H9 (cell line): ENCODE results near the gene MDFI. TPM values are rescaled to one million over a fixed set of nuclear protein-coding genes. Genes with fewer than 3 reads are reported as not detected.

Experiments used
- DNase-seq: peaks from one replicate; pipeline ENCODE4 v3.0.0-alpha.2; 2017
- H2AFZ ChIP-seq: one replicate; pipeline ENCODE4 v1.6.1; 2013; ENCODE audit warnings: mild to moderate bottlenecking, low read length, control low read depth, moderate library complexity
- H2AK5ac ChIP-seq: 2 replicates; pipeline ENCODE4 v1.6.1; 2013; ENCODE audit warnings: low read length, control low read depth, mixed read lengths; ENCODE audit not compliant: insufficient read length
- H2BK120ac ChIP-seq: one replicate; pipeline ENCODE4 v1.6.1; 2013; ENCODE audit warnings: low read depth, mild to moderate bottlenecking, low read length, control low read depth, inconsistent platforms; ENCODE audit not compliant: poor library complexity, severe bottlenecking
- H2BK12ac ChIP-seq: 2 replicates; pipeline ENCODE4 v1.6.1; 2013; ENCODE audit warnings: low read length, control low read depth, mixed read lengths, low read depth; ENCODE audit not compliant: insufficient read length
- H2BK15ac ChIP-seq: 2 replicates; pipeline ENCODE4 v1.6.1; 2013; ENCODE audit warnings: low read depth, low read length, control low read depth
- H2BK20ac ChIP-seq: one replicate; pipeline ENCODE4 v1.6.1; 2013; ENCODE audit warnings: low read depth, mild to moderate bottlenecking, low read length, control low read depth, inconsistent platforms; ENCODE audit not compliant: poor library complexity, severe bottlenecking
- H2BK5ac ChIP-seq: 2 replicates; pipeline ENCODE4 v1.6.1; 2013; ENCODE audit warnings: low read length, control low read depth, mixed read lengths; ENCODE audit not compliant: insufficient read length
- H3K14ac ChIP-seq: 2 replicates; pipeline ENCODE4 v1.6.1; 2013; ENCODE audit warnings: low read length, control low read depth; ENCODE audit not compliant: insufficient read depth
- H3K18ac ChIP-seq: 2 replicates; pipeline ENCODE4 v1.6.1; 2013; ENCODE audit warnings: low read depth, mild to moderate bottlenecking, mixed read lengths, low read length, control low read depth; ENCODE audit not compliant: insufficient read length
- H3K23ac ChIP-seq: 2 replicates; pipeline ENCODE4 v1.6.1; 2013; ENCODE audit warnings: low read length, control low read depth, mixed read lengths, low read depth; ENCODE audit not compliant: insufficient read length
- H3K23me2 ChIP-seq: 2 replicates; pipeline ENCODE4 v1.6.1; 2013; ENCODE audit warnings: low read depth, mild to moderate bottlenecking, mixed read lengths, low read length, control low read depth; ENCODE audit not compliant: insufficient read length, poor library complexity, severe bottlenecking
- H3K27ac ChIP-seq: 2 replicates; pipeline ENCODE4 v1.5.1; 2013; ENCODE audit warnings: low read length, control low read depth, mixed read lengths, low read depth; ENCODE audit not compliant: insufficient read length
- H3K27me3 ChIP-seq: 2 replicates; pipeline ENCODE4 v1.6.1; 2013; ENCODE audit warnings: low read length, control low read depth, inconsistent platforms; ENCODE audit not compliant: insufficient read depth
- H3K4ac ChIP-seq: 2 replicates; pipeline ENCODE4 v1.6.1; 2013; ENCODE audit warnings: low read depth, mild to moderate bottlenecking, control low read depth, inconsistent platforms, low read length, moderate library complexity
- H3K4me1 ChIP-seq: 2 replicates; pipeline ENCODE4 v1.6.1; 2013; ENCODE audit warnings: low read length, control low read depth, inconsistent platforms; ENCODE audit not compliant: insufficient read depth
- H3K4me2 ChIP-seq: 2 replicates; pipeline ENCODE4 v1.6.1; 2013; ENCODE audit warnings: low read length, control low read depth, mixed read lengths; ENCODE audit not compliant: insufficient read length, insufficient read depth
- H3K56ac ChIP-seq: 2 replicates; pipeline ENCODE4 v1.6.1; 2013; ENCODE audit warnings: low read depth, mild to moderate bottlenecking, mixed read lengths, low read length, control low read depth; ENCODE audit not compliant: insufficient read length
- H3K79me1 ChIP-seq: 2 replicates; pipeline ENCODE4 v1.6.1; 2013; ENCODE audit warnings: low read depth, mild to moderate bottlenecking, moderate library complexity, low read length, control low read depth, inconsistent platforms; ENCODE audit not compliant: insufficient read depth, poor library complexity, severe bottlenecking
- H3K79me2 ChIP-seq: 2 replicates; pipeline ENCODE4 v1.6.1; 2013; ENCODE audit warnings: low read length, control low read depth, inconsistent platforms; ENCODE audit not compliant: insufficient read depth
- H3K9ac ChIP-seq: 2 replicates; pipeline ENCODE4 v1.6.1; 2013; ENCODE audit warnings: low read length, control low read depth, mixed read lengths; ENCODE audit not compliant: insufficient read length; ENCODE audit errors: extremely low read depth
- H3K9me3 ChIP-seq: one replicate; pipeline ENCODE4 v1.6.1; 2013; ENCODE audit warnings: low read depth, low read length, inconsistent platforms; ENCODE audit not compliant: control insufficient read depth
- H3T11ph ChIP-seq: one replicate; pipeline ENCODE4 v1.6.1; 2013; ENCODE audit warnings: mild to moderate bottlenecking, low read length, control low read depth, inconsistent platforms
- H4K20me1 ChIP-seq: one replicate; pipeline ENCODE4 v1.6.1; 2013; ENCODE audit not compliant: control insufficient read depth, insufficient read length, insufficient read depth
- H4K5ac ChIP-seq: 2 replicates; pipeline ENCODE4 v1.6.1; 2013; ENCODE audit warnings: low read depth, mild to moderate bottlenecking, mixed read lengths, low read length, control low read depth; ENCODE audit not compliant: insufficient read length
- H4K8ac ChIP-seq: replicated peaks from 2 replicates; pipeline ENCODE4 v1.6.1; 2013; ENCODE audit warnings: low read length, control low read depth, mixed read lengths, low read depth; ENCODE audit not compliant: insufficient read length
- H4K91ac ChIP-seq: 2 replicates; pipeline ENCODE4 v1.6.1; 2013; ENCODE audit warnings: low read depth, mild to moderate bottlenecking, moderate library complexity, mixed read lengths, low read length, control low read depth; ENCODE audit not compliant: insufficient read length
- H3K27ac Mint-ChIP-seq, 3 experiments: 2 replicates in 2 of 3; 3 replicates in 1 of 3; pipeline ENCODE4 v1.8.0; 2020 to 2021; ENCODE audit warnings: mixed read lengths in 3 of 3, mild to moderate bottlenecking in 1 of 3, moderate library complexity in 1 of 3
- H3K27me3 Mint-ChIP-seq: 2 replicates; pipeline ENCODE4 v1.8.0; 2021; ENCODE audit warnings: low read depth, mild to moderate bottlenecking, moderate library complexity, mixed read lengths
- H3K36me3 Mint-ChIP-seq, 3 experiments: 2 replicates in 2 of 3; 3 replicates in 1 of 3; pipeline ENCODE4 v1.8.0; 2020 to 2021; ENCODE audit warnings: low read depth in 3 of 3, mixed read lengths in 3 of 3; ENCODE audit not compliant: insufficient read depth in 1 of 3
- H3K4me1 Mint-ChIP-seq, 2 experiments: 2 replicates each; pipeline ENCODE4 v1.8.0; 2020; ENCODE audit warnings: mixed read lengths in 2 of 2
- H3K4me3 Mint-ChIP-seq, 2 experiments: 2 replicates in 1 of 2; 3 replicates in 1 of 2; pipeline ENCODE4 v1.8.0; 2020 to 2021; ENCODE audit warnings: mild to moderate bottlenecking in 2 of 2, mixed read lengths in 2 of 2, moderate library complexity in 1 of 2
- H3K9me3 Mint-ChIP-seq, 2 experiments: 2 replicates in 1 of 2; 3 replicates in 1 of 2; pipeline ENCODE4 v1.8.0; 2020; ENCODE audit warnings: mild to moderate bottlenecking in 2 of 2, mixed read lengths in 2 of 2, moderate library complexity in 1 of 2
- WGBS: extraction: QIAGEN DNeasy Blood & Tissue Kit; methylation state at CpG from one replicate; pipeline ENCODE4 v1.1.7; 2013; ENCODE audit warnings: missing lambda C conversion rate, low lambda C conversion rate, mixed read lengths; ENCODE audit not compliant: insufficient read length; ENCODE audit errors: extremely low coverage; 5-methylcytosine and 5-hydroxymethylcytosine counted together
- total RNA-seq: library from RNA; stranded (reverse); gene quantifications from 2 replicates; pipeline ENCODE4 v1.2.1, GENCODE V29; 2021
- TF ChIP-seq, protein P1 (sequence below): fragments of 200-600 bp; sonication (generic); conservative IDR thresholded peaks from 3 replicates; pipeline ENCODE4 v1.8.0; 2021; ENCODE audit warnings: antibody characterized with exemption, mild to moderate bottlenecking

Gene MDFI
- total RNA-seq, 1 experiment from 2014 or later = 45.0 TPM

DNA sequence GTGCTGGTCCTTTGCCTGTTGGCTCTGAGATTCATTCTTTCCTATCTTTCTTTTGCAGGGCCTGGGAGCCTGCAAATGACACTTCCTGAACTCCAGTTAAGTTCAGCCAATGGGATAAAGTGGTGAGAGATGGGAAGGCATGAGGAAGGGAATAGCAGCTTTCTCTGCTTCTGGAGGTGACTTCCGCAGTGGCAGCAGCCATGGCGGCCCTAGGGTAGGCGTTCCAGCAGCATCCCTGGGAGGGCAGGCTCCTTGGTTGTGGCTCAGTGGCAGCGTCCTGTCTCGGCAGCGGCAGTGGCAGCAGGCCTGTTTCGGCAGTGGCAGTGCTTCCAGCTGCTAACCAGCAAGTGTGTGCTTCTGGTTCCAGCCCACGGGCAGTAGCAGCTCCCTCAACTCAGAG, 7.3 kb upstream of the MDFI start:
- Histone ChIP-seq H3K14ac (no peak overlapping the region), H3K9me3 (no peaks in the 10 kb centered on the region), H3K23ac (no peak overlapping the region), H3K4me1 (peaks cover 2% of the 10 kb centered on the region; the same call in 1 of the 2 replicates), H3K27ac (no peak overlapping the region), H3K4me2 (no peak overlapping the region), H4K91ac (no peak overlapping the region), H2BK15ac (no peak overlapping the region), H4K8ac (no peak overlapping the region), H3K56ac (no peak overlapping the region), H3K27me3 (no peaks in the 10 kb centered on the region; the same call in 1 of the 2 replicates), H3K4ac (no peak overlapping the region), H3K23me2 (no peaks in the 10 kb centered on the region), H3T11ph (no peak overlapping the region), H2BK5ac (no peak overlapping the region), H2AFZ (no peak overlapping the region), H2BK120ac (no peak overlapping the region), H3K79me2 (no peaks in the 10 kb centered on the region), H3K18ac (no peak overlapping the region), H2BK12ac (no peak overlapping the region), H4K5ac (no peak overlapping the region), H2AK5ac (no peak overlapping the region), H4K20me1 (no peaks in the 10 kb centered on the region), H3K79me1 (no peaks in the 10 kb centered on the region), H2BK20ac (no peak overlapping the region), H3K9ac (no peak overlapping the region)
- Mint-ChIP-seq H3K9me3 (no peaks in the 10 kb centered on the region), H3K4me3 (no peak overlapping the region), H3K27me3 (peaks cover 36% of the 10 kb centered on the region), H3K27ac (no peak overlapping the region), H3K36me3 (no peaks in the 10 kb centered on the region; a peak in 1 of 7 replicates), H3K4me1 (peaks cover 8 to 10% of the 10 kb centered on the region in 2 experiments)
- no peak for DNase-seq
- TF ChIP-seq, protein P1, sequence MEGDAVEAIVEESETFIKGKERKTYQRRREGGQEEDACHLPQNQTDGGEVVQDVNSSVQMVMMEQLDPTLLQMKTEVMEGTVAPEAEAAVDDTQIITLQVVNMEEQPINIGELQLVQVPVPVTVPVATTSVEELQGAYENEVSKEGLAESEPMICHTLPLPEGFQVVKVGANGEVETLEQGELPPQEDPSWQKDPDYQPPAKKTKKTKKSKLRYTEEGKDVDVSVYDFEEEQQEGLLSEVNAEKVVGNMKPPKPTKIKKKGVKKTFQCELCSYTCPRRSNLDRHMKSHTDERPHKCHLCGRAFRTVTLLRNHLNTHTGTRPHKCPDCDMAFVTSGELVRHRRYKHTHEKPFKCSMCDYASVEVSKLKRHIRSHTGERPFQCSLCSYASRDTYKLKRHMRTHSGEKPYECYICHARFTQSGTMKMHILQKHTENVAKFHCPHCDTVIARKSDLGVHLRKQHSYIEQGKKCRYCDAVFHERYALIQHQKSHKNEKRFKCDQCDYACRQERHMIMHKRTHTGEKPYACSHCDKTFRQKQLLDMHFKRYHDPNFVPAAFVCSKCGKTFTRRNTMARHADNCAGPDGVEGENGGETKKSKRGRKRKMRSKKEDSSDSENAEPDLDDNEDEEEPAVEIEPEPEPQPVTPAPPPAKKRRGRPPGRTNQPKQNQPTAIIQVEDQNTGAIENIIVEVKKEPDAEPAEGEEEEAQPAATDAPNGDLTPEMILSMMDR = no peak
- no CpG with 5 or more reads among the region's 8 CpGs for WGBS
